BJ (cell line): ENCODE data around the gene PPM1J. TPM values are rescaled to one million over a fixed set of nuclear protein-coding genes. Genes with fewer than 3 reads are reported as not detected.

Source experiments
- CTCF ChIA-PET: fragments of 350-600 bp; formaldehyde crosslinking; extraction: SDS; loops from one replicate; lab custom pipeline; 2021; ENCODE audit warnings: antibody characterized with exemption, inconsistent platforms; lab: Yijun Ruan, JAX
- POLR2A ChIA-PET: fragments of 300-600 bp; sonication (Branson Sonifier 250); formaldehyde crosslinking; extraction: SDS; loops from one replicate; lab custom pipeline; 2021; ENCODE audit warnings: antibody characterized with exemption; lab: Charles Lee
- DNase-seq: peaks from one replicate; pipeline ENCODE4 v3.0.0-alpha.2; 2011; ENCODE audit warnings: low read depth
- H3K27me3 ChIP-seq: 2 replicates; pipeline ENCODE4 v1.6.0; 2011; ENCODE audit warnings: low read length; ENCODE audit not compliant: control insufficient read depth, insufficient read depth
- H3K36me3 ChIP-seq: 2 replicates; pipeline ENCODE4 v1.5.1; 2011; ENCODE audit warnings: low read length; ENCODE audit not compliant: control insufficient read depth, insufficient read depth
- H3K4me3 ChIP-seq: 2 replicates; pipeline ENCODE4 v1.5.1; 2011; ENCODE audit warnings: low read depth, mild to moderate bottlenecking, control low read depth, low read length
- polyA plus RNA-seq: library from polyadenylated mRNA; depleted of rRNA; stranded (reverse); fragments of >200 nt; gene quantifications from 2 replicates; pipeline ENCODE4 v1.2.3, GENCODE V29; 2011
- TF ChIP-seq, protein P1 (sequence below): IDR thresholded peaks from 2 replicates; pipeline ENCODE4 v1.5.1; 2011; ENCODE audit warnings: low read depth, mild to moderate bottlenecking, control low read depth, inconsistent platforms, low read length, moderate library complexity; ENCODE audit not compliant: insufficient read depth

The PPM1J gene
- polyA plus RNA-seq, 1 experiment, result 1.4 TPM

DNA sequence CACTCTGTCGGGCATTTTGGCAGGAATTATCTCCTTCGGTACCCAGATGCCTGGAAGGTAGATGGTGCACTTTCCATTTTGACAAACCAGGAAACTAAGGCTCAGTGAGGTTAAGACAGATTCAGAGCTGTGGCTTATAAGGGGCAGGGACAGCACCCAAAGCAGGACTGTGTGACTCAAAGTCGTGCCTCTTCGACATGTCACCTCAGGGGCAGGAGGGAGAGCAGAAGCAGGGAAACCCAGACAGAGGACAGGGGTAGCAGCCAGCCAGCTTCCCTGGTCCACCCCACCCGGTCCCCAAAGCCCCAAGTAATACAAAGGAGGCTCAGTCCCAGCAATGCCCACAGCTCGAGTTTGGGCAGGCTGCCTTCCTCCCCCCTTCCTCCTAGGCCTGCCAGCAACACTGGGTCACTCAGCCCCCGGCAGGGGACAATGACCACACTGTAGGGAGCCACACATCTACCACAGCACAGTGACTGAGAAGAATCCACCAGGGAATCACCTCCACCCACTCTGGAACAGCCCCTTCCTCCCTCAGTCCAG, 10.7 kb downstream of the PPM1J start:
- ChIA-PET CTCF (interaction anchor here (1.0 to 2.0 kb wide), 9 partner anchors 11 to 346 kb away, joined by 3 to 9 read pairs (median 4); partner anchors contain the start of gene MOV10), POLR2A (interaction anchor here (0.6 to 1.0 kb wide), 3 partner anchors 11 to 311 kb away, joined by 3 to 4 read pairs (median 4); no protein-coding TSS in a partner anchor)
- Histone ChIP-seq H3K36me3 (peaks cover 21% of the 10 kb centered on the region), H3K4me3 (peak overlapping the region; percentile 70), H3K27me3 (no peaks in the 10 kb centered on the region)
- TF ChIP-seq, protein P1, sequence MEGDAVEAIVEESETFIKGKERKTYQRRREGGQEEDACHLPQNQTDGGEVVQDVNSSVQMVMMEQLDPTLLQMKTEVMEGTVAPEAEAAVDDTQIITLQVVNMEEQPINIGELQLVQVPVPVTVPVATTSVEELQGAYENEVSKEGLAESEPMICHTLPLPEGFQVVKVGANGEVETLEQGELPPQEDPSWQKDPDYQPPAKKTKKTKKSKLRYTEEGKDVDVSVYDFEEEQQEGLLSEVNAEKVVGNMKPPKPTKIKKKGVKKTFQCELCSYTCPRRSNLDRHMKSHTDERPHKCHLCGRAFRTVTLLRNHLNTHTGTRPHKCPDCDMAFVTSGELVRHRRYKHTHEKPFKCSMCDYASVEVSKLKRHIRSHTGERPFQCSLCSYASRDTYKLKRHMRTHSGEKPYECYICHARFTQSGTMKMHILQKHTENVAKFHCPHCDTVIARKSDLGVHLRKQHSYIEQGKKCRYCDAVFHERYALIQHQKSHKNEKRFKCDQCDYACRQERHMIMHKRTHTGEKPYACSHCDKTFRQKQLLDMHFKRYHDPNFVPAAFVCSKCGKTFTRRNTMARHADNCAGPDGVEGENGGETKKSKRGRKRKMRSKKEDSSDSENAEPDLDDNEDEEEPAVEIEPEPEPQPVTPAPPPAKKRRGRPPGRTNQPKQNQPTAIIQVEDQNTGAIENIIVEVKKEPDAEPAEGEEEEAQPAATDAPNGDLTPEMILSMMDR, result no peak
- DNase-seq, result no peak

DNA sequence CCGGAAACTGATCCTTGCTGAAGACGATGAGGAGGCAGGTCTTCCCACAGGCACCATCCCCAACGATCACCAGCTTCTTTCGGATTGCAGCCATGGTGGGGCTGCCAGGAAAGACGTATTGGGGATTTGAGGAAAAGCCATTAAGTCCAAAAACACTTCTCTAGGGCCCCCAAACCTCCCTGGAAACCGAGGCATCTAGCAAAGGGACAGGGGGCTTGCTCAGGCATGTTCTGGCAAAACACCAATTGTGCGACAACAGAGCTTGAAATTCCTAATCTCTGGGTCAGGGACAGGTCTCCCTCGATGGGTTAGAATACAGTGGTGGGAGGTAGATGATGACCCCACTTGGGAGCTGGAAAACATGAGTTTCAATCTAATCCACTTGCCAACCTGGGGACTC, 11.4 kb downstream of the PPM1J start:
- POLR2A ChIA-PET, result interaction anchor here (0.5 to 0.6 kb wide), 2 partner anchors 29 to 102 kb away, joined by 4 read pairs; no protein-coding TSS in a partner anchor
- Histone ChIP-seq H3K4me3 (no peak overlapping the region), H3K36me3 (peaks cover 24% of the 10 kb centered on the region), H3K27me3 (no peaks in the 10 kb centered on the region)
- CTCF ChIA-PET, result interaction anchor here (1.6 to 2.0 kb wide), 3 partner anchors 29 to 313 kb away, joined by 6 to 9 read pairs (median 7); partner anchors contain the start of gene MOV10
- TF ChIP-seq, protein P1, result no peak
- no peak for DNase-seq

DNA sequence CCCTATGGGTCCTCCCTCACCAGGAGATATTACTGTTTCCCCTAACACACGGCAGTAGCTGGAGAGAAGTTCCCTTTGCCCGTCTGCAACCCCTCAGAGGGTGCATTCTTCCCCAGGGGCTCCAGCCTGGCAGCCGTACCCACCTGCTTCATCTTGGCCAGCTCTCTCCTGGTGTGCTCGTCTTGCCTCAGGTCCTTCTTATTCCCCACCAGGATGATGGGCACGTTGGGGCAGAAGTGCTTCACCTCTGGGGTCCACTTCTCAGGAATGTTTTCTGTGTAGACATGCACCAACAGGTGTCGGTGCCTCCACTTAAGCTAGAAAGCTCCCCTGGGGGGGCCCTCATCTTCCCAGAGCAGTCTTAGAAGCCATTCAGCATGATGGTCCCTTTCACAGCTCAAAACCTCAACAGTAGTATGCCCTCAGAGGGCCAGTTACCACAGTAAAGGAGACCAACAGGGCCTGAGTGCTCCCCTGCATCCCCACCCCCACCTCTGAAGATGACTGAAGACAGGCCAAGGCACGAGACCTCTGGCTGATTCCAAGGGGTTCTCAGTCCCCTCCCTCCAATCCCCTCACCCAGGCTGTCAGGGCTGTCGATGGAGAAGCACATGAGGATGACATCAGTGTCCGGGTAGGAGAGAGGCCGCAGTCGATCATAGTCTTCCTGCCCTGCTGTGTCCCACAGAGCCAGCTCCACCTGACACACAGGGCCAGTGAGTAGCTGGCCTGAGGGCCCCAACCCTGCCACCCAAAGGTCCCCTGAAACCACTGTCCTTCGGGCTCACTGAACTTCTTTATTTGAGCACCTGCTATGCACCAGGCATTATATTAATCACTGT, 12.5 kb downstream of the PPM1J start:
- no peak overlapping the region for H3K4me3 ChIP-seq
- H3K36me3 ChIP-seq, result peaks cover 33% of the 10 kb centered on the region
- no peak for DNase-seq
- POLR2A ChIA-PET, result interaction anchor here (0.6 kb wide), 1 partner anchor 65 kb away, joined by 3 read pairs; no protein-coding TSS in a partner anchor
- CTCF ChIA-PET, result interaction anchor here (0.7 to 1.1 kb wide), 2 partner anchors 29 to 73 kb away, joined by 3 to 5 read pairs; no protein-coding TSS in a partner anchor
- TF ChIP-seq, protein P1, result no peak
- no peaks in the 10 kb centered on the region for H3K27me3 ChIP-seq

DNA sequence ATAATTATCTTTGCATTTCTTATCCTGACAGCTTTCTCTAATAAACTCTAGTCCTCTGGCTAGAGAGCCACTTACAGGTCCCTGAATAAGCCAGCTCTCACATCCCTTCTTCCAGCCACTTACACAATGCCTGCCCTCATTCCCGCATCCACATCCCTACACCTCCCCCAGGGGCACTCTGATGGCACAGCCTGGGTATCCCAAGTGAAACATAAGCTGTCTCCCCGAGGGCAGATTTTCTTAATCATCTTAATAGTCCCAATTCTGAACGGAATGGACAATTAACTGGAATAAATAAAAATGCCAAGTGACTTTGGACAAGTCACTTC, 13.1 kb downstream of the PPM1J start:
- Histone ChIP-seq H3K27me3 (no peaks in the 10 kb centered on the region), H3K4me3 (no peak overlapping the region), H3K36me3 (peaks cover 33% of the 10 kb centered on the region)
- ChIA-PET CTCF (interaction anchor here (1.1 kb wide), 1 partner anchor 28 kb away, joined by 5 read pairs; no protein-coding TSS in a partner anchor), POLR2A (no interaction called here)
- TF ChIP-seq, protein P1, result no peak
- DNase-seq, result no peak
